A673 (cell line): ENCODE measurements around the gene OPRL1. TPM values are rescaled to one million over a fixed set of nuclear protein-coding genes. Genes with fewer than 3 reads are reported as not detected.

Experiments used
- BruUV-seq: library from RNA; stranded (reverse); fragments of 400-500 nt; replicated peaks from 2 replicates; lab custom pipeline; 2021; lab: Mats Ljungman, UMichigan
- CTCF ChIA-PET: fragments of 300-600 bp; sonication (Branson Sonifier 250); formaldehyde crosslinking; loops from one replicate; lab custom pipeline; 2022; ENCODE audit warnings: antibody characterized with exemption; lab: Charles Lee
- POLR2A ChIA-PET: fragments of 300-600 bp; sonication (Branson Sonifier 250); formaldehyde crosslinking; loops from one replicate; lab custom pipeline; 2022; ENCODE audit warnings: antibody characterized with exemption; ENCODE audit not compliant: low non-redundant PET; lab: Charles Lee
- DNase-seq: peaks from one replicate; pipeline ENCODE4 v3.0.0-alpha.2; 2015; ENCODE audit warnings: low spot score
- H3K27ac ChIP-seq: fragments of 200-600 bp; sonication (generic); 2 replicates; pipeline ENCODE4 v1.5.1; 2016; ENCODE audit warnings: mixed run types, low read depth, mild to moderate bottlenecking, mixed read lengths, antibody characterized with exemption, low read length; ENCODE audit not compliant: poor library complexity, severe bottlenecking
- H3K27me3 ChIP-seq: fragments of 200-600 bp; sonication (generic); replicated peaks from 2 replicates; pipeline ENCODE4 v1.6.1; 2017; ENCODE audit warnings: mixed run types, low read depth, mild to moderate bottlenecking, mixed read lengths, antibody characterized with exemption, low read length; ENCODE audit not compliant: insufficient read depth, poor library complexity
- H3K36me3 ChIP-seq: fragments of 200-600 bp; sonication (generic); 2 replicates; pipeline ENCODE4 v1.6.1; 2016; ENCODE audit warnings: mixed run types, mild to moderate bottlenecking, mixed read lengths, antibody characterized with exemption, low read length; ENCODE audit not compliant: insufficient read depth, poor library complexity, severe bottlenecking
- H3K4me1 ChIP-seq: fragments of 200-600 bp; sonication (generic); 2 replicates; pipeline ENCODE4 v1.6.1; 2017; ENCODE audit warnings: mixed run types, mild to moderate bottlenecking, mixed read lengths, antibody characterized with exemption, low read length; ENCODE audit not compliant: insufficient read depth, poor library complexity, severe bottlenecking
- H3K4me3 ChIP-seq: fragments of 200-600 bp; sonication (generic); 2 replicates; pipeline ENCODE4 v1.5.1; 2016; ENCODE audit warnings: low read depth, mixed run types, mild to moderate bottlenecking, mixed read lengths, low read length; ENCODE audit not compliant: poor library complexity, severe bottlenecking
- H3K9me3 ChIP-seq: fragments of 200-600 bp; sonication (generic); 2 replicates; pipeline ENCODE4 v1.6.1; 2016; ENCODE audit warnings: mixed run types, low read depth, mild to moderate bottlenecking, mixed read lengths, antibody characterized with exemption, low read length; ENCODE audit not compliant: poor library complexity, severe bottlenecking
- EZH2 ChIP-seq: fragments of 200-600 bp; sonication (generic); IDR thresholded peaks from 2 replicates; pipeline ENCODE4 v1.6.1; 2017; ENCODE audit warnings: borderline replicate concordance, low read depth, mild to moderate bottlenecking, mixed read lengths, antibody characterized with exemption, low read length; ENCODE audit not compliant: poor library complexity, severe bottlenecking
- intact Hi-C: fragments of 100-400 bp; cut with micrococcal nuclease; formaldehyde crosslinking; loops from one replicate; pipeline ENCODE4 v1.10.0; 2022; ENCODE audit not compliant: unreplicated experiment
- total RNA-seq: library from RNA; stranded (reverse); gene quantifications from 2 replicates; pipeline ENCODE4 v1.2.3, GENCODE V29; 2021
- TF ChIP-seq, protein P1 (sequence below): fragments of 300-800, 200-600 bp; sonication (generic); conservative IDR thresholded peaks from 2 replicates; pipeline ENCODE4 v1.5.1; 2017; ENCODE audit warnings: low read depth, mild to moderate bottlenecking, antibody characterized with exemption, low read length, moderate library complexity, mixed read lengths

OPRL1 gene
- total RNA-seq, 1 experiment from 2014 or later = 0.32 TPM

DNA sequence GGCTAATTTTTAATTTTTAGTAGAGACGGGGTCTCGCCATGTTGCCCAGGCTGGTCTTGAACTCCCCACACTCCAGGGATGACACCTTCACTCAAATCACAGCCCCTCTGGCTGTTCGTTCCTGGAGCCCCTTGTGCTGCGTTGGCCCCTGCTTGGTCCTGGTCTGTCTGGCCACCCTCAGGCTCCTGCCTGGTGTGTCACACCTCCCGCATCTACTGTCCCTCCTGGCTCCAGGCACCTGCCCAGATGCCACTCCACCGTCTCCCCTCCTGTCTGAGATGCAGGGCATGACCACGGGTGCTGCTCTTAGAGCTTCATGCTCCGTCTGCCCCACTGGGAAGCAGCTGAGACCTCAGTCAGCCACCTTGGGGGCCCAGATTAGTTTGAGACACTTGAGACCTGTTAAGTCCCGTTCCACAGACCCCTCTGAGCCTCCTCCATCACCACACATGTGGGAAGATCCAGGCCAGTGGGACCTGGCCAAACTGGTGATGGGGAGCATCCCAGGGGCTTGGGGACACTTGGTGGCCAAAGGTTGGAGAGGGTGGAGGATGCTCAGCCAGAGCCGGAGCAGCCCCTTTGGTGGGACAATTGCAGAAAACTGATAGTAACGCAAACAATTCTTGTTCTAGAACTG, 49.4 kb downstream of the OPRL1 start:
- Histone ChIP-seq H3K4me1 (no peaks in the 10 kb centered on the region), H3K27ac (no peak overlapping the region), H3K9me3 (no peaks in the 10 kb centered on the region), H3K27me3 (peaks cover 39% of the 10 kb centered on the region), H3K4me3 (no peak overlapping the region), H3K36me3 (no peaks in the 10 kb centered on the region)
- no TSS peak for BruUV-seq
- POLR2A ChIA-PET = no interaction called here
- TF ChIP-seq, protein P1, sequence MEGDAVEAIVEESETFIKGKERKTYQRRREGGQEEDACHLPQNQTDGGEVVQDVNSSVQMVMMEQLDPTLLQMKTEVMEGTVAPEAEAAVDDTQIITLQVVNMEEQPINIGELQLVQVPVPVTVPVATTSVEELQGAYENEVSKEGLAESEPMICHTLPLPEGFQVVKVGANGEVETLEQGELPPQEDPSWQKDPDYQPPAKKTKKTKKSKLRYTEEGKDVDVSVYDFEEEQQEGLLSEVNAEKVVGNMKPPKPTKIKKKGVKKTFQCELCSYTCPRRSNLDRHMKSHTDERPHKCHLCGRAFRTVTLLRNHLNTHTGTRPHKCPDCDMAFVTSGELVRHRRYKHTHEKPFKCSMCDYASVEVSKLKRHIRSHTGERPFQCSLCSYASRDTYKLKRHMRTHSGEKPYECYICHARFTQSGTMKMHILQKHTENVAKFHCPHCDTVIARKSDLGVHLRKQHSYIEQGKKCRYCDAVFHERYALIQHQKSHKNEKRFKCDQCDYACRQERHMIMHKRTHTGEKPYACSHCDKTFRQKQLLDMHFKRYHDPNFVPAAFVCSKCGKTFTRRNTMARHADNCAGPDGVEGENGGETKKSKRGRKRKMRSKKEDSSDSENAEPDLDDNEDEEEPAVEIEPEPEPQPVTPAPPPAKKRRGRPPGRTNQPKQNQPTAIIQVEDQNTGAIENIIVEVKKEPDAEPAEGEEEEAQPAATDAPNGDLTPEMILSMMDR = no peak
- no peak for TF ChIP-seq EZH2
- CTCF ChIA-PET = no interaction called here
- intact Hi-C loops = no loop called here
- no peak for DNase-seq

DNA sequence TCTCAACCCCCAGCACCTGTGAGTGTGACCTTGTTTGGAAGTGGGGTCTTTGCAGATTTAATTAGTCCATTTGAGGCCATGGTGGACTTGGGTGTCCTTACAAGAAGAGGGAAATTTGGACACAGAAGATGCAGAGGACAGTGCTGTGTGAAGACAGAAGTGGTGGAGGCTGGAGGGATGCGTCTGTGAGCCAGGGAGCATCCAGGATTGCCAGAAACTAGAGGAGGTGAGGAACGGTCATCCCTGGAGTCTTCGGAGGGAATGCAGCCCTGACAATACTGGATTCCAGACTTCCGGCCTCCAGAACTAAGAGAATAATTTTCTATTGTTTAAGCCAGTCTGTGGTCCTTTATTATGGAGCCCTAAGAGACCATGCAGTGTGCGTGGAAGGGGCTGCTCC, 50.4 kb downstream of the OPRL1 start:
- Histone ChIP-seq H3K27ac (no peak overlapping the region), H3K4me3 (no peak overlapping the region), H3K36me3 (no peaks in the 10 kb centered on the region), H3K4me1 (no peaks in the 10 kb centered on the region), H3K9me3 (no peaks in the 10 kb centered on the region), H3K27me3 (peaks cover 36% of the 10 kb centered on the region)
- no TSS peak for BruUV-seq
- no peak for TF ChIP-seq EZH2
- TF ChIP-seq, protein P1 = no peak
- ChIA-PET CTCF (no interaction called here), POLR2A (no interaction called here)
- intact Hi-C loops = no loop called here
- DNase-seq = no peak

DNA sequence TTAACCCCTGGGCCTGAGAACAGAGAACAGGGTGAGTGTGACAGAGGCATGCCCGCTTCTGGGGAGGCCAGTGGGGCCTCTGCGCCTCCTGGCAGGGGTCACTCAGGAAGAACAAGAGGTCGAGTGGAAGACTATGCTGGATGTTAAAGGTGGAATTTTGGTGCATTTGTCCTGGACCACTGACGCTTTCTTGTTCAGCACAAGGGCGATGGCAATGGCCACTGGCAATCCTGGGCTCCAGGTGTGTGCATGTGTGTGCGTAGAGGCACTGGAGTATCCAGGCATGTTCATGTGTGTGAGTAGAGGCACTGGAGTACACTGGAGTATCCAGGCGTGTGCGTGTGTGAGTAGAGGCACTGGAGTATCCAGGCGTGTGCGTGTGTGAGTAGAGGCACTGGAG, 51.0 kb downstream of the OPRL1 start:
- H3K27ac ChIP-seq = no peak overlapping the region
- POLR2A ChIA-PET = no interaction called here

More for the DNA sequence above, 51.0 kb downstream of the OPRL1 start:
- DNase-seq = no peak
- intact Hi-C loops = no loop called here
- BruUV-seq = no TSS peak
- TF ChIP-seq, protein P1 = no peak
- no peak for TF ChIP-seq EZH2
- H3K4me3 ChIP-seq = no peak overlapping the region
- H3K9me3 ChIP-seq = no peaks in the 10 kb centered on the region
- H3K36me3 ChIP-seq = no peaks in the 10 kb centered on the region
- CTCF ChIA-PET = no interaction called here
- peaks cover 36% of the 10 kb centered on the region for H3K27me3 ChIP-seq
- H3K4me1 ChIP-seq = no peaks in the 10 kb centered on the region
